Measurements from ENCODE around the gene AP1M1.

Gene AP1M1

GRCh38 chr19:16160943-16161560, 36.7 kb upstream of the AP1M1 start:
- no peaks in the 10 kb centered on the region for H3K36me3 ChIP-seq (ENCODE audit: low read depth)
- DNase-seq (ENCODE audit: low spot score) (no peak), ATAC-seq (ENCODE audit: low read depth) (peak; percentile 86)
- H3K27ac ChIP-seq (ENCODE audit: poor library complexity, severe bottlenecking), result peak overlapping the region; percentile 81
- H3K9me3 ChIP-seq (ENCODE audit: severe bottlenecking), result no peaks in the 10 kb centered on the region
- H3K27me3 ChIP-seq (ENCODE audit: insufficient read depth, poor library complexity, severe bottlenecking), result no peaks in the 10 kb centered on the region
- peaks cover 15% of the 10 kb centered on the region for H3K4me1 ChIP-seq (ENCODE audit: insufficient read depth, poor library complexity, severe bottlenecking)
- TF ChIP-seq CTCF (IDR thresholded peaks at IDR 0.05; ENCODE audit: poor library complexity, severe bottlenecking), result no peak
- no peak overlapping the region for H3K4me3 ChIP-seq (ENCODE audit: severe bottlenecking)

- TF ChIP-seq CTCF (IDR thresholded peaks at IDR 0.05; ENCODE audit: poor library complexity, severe bottlenecking), result no peak
- ATAC-seq (ENCODE audit: low read depth) (peak; percentile 84), DNase-seq (ENCODE audit: low spot score) (no peak)
- Histone ChIP-seq H3K36me3 (ENCODE audit: low read depth) (no peaks in the 10 kb centered on the region), H3K27me3 (ENCODE audit: insufficient read depth, poor library complexity, severe bottlenecking) (no peaks in the 10 kb centered on the region), H3K27ac (ENCODE audit: poor library complexity, severe bottlenecking) (peak overlapping the region; percentile 81), H3K4me1 (ENCODE audit: insufficient read depth, poor library complexity, severe bottlenecking) (peaks cover 15% of the 10 kb centered on the region), H3K4me3 (ENCODE audit: severe bottlenecking) (no peak overlapping the region), H3K9me3 (ENCODE audit: severe bottlenecking) (no peaks in the 10 kb centered on the region)
Observed at GRCh38 chr19:16161840-16162239, 35.9 kb upstream of the AP1M1 start.

DNA sequence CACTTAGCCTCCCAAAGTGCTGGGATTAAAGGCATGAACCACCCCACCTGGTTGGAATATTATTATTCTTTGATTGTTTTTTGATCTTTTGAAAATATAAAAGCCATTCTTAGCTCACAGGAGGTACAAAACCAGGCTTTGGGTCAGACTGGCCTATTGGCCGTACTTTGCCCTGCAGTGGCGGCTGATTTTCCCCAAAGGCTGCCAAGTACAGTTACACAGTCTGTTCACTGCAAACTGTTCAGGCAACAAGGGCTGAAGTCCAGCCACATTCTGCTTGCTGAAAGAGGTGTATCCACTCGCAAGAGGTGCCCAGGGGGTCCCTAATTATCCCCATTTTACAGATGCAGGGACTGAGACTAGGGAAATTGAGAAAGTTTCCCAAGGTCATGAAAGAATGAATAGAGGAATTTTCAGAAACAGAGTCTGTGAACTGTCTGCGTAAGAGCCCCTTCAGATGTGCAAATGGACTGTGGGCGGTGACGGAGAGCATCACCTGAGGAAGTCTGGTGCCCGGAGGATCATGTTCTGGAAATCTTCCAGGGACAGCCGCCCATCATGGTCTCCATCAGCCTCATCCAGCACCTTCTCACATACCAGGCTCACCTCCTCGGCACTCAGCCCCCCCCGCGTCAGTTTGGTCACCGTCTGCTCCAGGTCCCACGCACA, 33.4 kb upstream of the AP1M1 start:
- TF ChIP-seq CTCF (IDR thresholded peaks at IDR 0.05; ENCODE audit: poor library complexity, severe bottlenecking), result no peak
- DNase-seq (ENCODE audit: low spot score), result no peak
- Histone ChIP-seq H3K36me3 (ENCODE audit: low read depth) (no peaks in the 10 kb centered on the region), H3K27me3 (ENCODE audit: insufficient read depth, poor library complexity, severe bottlenecking) (no peaks in the 10 kb centered on the region), H3K9me3 (ENCODE audit: severe bottlenecking) (no peaks in the 10 kb centered on the region), H3K4me3 (ENCODE audit: severe bottlenecking) (no peak overlapping the region), H3K4me1 (ENCODE audit: insufficient read depth, poor library complexity, severe bottlenecking) (peaks cover 15% of the 10 kb centered on the region), H3K27ac (ENCODE audit: poor library complexity, severe bottlenecking) (no peak overlapping the region)
- no peak for ATAC-seq (ENCODE audit: low read depth)

DNA sequence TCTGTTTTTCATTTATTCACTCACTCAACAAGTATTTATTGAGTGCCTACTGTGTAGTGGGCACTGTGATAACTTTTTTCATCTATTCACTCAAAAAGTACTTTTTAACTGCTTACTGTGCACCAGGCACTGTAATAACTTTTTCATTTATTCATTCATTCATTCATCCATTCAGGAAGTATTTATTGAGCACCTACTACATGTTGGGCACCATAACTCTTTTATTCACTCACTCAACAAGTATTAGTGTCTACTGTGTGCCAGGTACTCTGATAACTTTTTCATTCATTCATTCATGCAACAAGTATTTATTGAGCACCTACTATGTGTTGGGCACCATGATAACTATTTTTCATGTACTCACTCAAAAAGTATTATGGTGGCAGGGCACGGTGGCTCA, 31.3 kb upstream of the AP1M1 start:
- Histone ChIP-seq H3K27ac (ENCODE audit: poor library complexity, severe bottlenecking) (no peak overlapping the region), H3K27me3 (ENCODE audit: insufficient read depth, poor library complexity, severe bottlenecking) (no peaks in the 10 kb centered on the region), H3K9me3 (ENCODE audit: severe bottlenecking) (no peaks in the 10 kb centered on the region), H3K4me1 (ENCODE audit: insufficient read depth, poor library complexity, severe bottlenecking) (peaks cover 5% of the 10 kb centered on the region), H3K36me3 (ENCODE audit: low read depth) (no peaks in the 10 kb centered on the region), H3K4me3 (ENCODE audit: severe bottlenecking) (no peak overlapping the region)
- TF ChIP-seq CTCF (IDR thresholded peaks at IDR 0.05; ENCODE audit: poor library complexity, severe bottlenecking), result no peak
- ATAC-seq (ENCODE audit: low read depth), result no peak
- DNase-seq (ENCODE audit: low spot score), result no peak

DNA sequence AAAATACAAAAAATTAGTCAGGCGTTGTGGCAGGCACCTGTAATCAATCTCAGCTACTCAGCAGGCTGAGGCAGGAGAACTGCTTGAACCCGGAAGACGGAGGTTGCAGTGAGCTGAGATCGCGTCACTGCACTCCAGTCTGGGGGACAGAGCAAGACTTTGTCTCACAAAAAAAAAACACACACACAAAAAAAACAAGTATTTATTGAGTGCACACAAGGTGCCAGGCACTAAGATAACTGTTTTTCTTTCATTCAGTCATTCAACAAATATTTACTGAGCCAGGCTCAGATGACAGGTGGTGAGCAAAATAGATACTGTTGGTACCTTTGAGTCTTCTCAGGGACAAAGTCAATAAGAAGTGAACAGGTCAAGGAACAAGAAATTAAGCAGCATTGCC, 30.7 kb upstream of the AP1M1 start:
- H3K4me1 ChIP-seq (ENCODE audit: insufficient read depth, poor library complexity, severe bottlenecking), result peaks cover 3% of the 10 kb centered on the region
- TF ChIP-seq CTCF (IDR thresholded peaks at IDR 0.05; ENCODE audit: poor library complexity, severe bottlenecking), result no peak
- no peaks in the 10 kb centered on the region for H3K27me3 ChIP-seq (ENCODE audit: insufficient read depth, poor library complexity, severe bottlenecking)
- ATAC-seq (ENCODE audit: low read depth) (no peak), DNase-seq (ENCODE audit: low spot score) (no peak)
- H3K9me3 ChIP-seq (ENCODE audit: severe bottlenecking), result no peaks in the 10 kb centered on the region
- no peaks in the 10 kb centered on the region for H3K36me3 ChIP-seq (ENCODE audit: low read depth)
- H3K27ac ChIP-seq (ENCODE audit: poor library complexity, severe bottlenecking), result no peak overlapping the region
- no peak overlapping the region for H3K4me3 ChIP-seq (ENCODE audit: severe bottlenecking)

All from RWPE2 (cell line).